HK-2 (cell line): ENCODE data around the gene LTBP1.
"Not testable (repeated sequence)": the region's sequence is repeated elsewhere in the genome, so short reads cannot be mapped to it uniquely, and the experiment has no call there.

Source experiments
- DNase-seq: peaks from one replicate; pipeline ENCODE4 v3.0.0-alpha.2; 2018; ENCODE audit not compliant: unreplicated experiment

The LTBP1 gene, protein sequence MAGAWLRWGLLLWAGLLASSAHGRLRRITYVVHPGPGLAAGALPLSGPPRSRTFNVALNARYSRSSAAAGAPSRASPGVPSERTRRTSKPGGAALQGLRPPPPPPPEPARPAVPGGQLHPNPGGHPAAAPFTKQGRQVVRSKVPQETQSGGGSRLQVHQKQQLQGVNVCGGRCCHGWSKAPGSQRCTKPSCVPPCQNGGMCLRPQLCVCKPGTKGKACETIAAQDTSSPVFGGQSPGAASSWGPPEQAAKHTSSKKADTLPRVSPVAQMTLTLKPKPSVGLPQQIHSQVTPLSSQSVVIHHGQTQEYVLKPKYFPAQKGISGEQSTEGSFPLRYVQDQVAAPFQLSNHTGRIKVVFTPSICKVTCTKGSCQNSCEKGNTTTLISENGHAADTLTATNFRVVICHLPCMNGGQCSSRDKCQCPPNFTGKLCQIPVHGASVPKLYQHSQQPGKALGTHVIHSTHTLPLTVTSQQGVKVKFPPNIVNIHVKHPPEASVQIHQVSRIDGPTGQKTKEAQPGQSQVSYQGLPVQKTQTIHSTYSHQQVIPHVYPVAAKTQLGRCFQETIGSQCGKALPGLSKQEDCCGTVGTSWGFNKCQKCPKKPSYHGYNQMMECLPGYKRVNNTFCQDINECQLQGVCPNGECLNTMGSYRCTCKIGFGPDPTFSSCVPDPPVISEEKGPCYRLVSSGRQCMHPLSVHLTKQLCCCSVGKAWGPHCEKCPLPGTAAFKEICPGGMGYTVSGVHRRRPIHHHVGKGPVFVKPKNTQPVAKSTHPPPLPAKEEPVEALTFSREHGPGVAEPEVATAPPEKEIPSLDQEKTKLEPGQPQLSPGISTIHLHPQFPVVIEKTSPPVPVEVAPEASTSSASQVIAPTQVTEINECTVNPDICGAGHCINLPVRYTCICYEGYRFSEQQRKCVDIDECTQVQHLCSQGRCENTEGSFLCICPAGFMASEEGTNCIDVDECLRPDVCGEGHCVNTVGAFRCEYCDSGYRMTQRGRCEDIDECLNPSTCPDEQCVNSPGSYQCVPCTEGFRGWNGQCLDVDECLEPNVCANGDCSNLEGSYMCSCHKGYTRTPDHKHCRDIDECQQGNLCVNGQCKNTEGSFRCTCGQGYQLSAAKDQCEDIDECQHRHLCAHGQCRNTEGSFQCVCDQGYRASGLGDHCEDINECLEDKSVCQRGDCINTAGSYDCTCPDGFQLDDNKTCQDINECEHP (N-terminal part only)

DNA sequence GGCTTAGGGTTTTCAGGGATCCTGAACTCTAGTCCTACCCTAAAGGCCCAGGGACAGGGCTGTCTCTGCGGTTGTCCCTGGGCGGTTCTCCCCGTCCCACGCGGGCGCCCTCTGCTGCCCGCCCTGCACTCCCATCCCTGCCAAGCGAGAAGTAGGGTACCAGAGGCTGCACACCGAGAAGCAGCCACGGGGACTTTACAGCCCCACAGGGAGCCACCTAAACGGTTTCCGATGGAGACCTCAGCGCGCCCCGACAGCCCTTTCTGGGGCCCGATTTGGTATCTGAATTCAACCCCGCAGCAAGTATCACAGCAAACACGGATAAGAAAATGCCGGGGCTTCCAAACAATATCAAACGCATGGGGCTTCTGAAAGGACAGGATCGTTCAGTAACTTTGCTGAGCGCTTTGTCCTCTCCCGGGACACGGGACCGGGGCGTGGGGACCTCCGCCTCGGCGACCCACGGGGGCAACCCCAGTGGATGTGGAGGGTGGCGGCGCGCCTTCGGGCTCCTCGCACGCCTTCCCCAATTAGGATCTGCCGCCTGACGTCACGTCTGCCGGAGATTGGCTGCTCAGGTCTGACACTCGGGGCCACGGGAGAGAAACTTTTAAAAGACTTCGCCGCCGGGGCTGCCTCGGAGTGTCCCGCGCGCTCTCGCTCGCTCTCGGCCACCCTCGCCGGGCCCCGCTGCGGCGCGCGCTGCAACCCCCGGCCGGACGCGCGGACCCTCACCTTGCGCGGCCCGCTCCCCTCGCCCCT is at the start of gene LTBP1:
TSS of gene LTBP1 (plus strand) at position 640 of the 762 bp plus-strand sequence. CDS start 372 bp downstream, outside the sequence.
- peak; percentile 55 for DNase-seq

- no peak for DNase-seq
Measured at GRCh38 chr2:32900246-32900973, 46.3 kb upstream of the LTBP1 start.

DNA sequence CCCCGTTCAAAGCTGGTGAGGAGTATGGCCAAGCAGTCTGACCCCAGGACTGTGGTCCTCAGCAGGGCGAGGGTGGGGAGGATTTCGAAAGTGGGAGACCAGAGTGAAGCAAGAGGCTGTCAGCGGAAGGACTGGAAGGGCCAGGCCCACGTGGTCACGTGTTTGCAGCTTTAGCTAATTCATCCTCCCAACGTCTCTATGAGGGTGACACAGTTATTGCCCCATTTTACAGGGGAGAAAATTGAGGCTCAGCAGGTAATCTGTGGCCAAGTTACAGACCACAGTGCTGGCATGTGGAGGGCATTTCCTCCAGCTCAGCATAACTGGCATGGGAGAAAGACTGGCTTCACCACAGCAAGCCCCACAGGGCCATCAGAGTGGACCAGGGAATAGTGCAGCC is 45.4 kb upstream of the LTBP1 start:
- no peak for DNase-seq

- no peak for DNase-seq
Measured at GRCh38 chr2:32902174-32902573, 44.6 kb upstream of the LTBP1 start.

- DNase-seq: no peak
Measured at GRCh38 chr2:32902986-32903385, 43.8 kb upstream of the LTBP1 start.

DNA sequence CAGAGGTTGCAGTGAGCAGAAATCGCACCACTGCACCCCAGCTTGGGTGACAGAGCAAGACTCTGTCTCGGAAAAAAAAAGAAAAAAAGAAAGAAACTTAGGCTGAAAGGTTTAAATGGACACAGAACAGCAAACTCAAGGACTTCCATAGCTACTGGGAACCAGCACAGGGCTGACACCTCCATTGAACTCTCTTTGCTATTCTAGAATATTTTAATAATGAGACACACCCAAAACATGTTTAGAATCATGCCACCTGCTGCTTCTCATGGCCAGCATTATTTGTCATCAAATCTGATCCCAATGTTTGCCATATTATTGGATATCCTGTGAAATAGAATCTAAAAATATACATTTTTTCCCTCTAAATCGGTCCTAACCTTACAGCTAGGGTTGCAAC is 42.7 kb upstream of the LTBP1 start:
- no peak for DNase-seq

GRCh38 chr2:32904751-32905150 is 42.0 kb upstream of the LTBP1 start:
- DNase-seq: no peak

DNA sequence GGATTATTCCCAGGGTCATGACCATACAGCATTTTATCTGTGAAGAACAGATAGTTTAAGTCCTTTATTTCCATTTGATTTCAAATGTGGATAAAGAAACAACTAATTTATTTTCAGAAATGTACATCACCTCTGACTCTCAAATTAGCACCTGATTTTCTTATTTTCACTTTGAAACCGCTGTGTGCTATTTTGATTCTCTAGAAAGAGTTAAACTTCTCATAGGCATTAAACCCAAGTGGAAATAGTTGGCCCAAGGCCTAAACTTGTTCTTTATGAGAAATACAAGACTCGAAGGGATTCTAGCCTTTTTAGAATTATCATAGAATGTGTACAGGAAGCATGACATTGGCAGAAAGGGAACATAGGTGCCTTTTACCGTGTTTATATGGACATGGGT is 41.5 kb upstream of the LTBP1 start:
- no peak for DNase-seq

DNA sequence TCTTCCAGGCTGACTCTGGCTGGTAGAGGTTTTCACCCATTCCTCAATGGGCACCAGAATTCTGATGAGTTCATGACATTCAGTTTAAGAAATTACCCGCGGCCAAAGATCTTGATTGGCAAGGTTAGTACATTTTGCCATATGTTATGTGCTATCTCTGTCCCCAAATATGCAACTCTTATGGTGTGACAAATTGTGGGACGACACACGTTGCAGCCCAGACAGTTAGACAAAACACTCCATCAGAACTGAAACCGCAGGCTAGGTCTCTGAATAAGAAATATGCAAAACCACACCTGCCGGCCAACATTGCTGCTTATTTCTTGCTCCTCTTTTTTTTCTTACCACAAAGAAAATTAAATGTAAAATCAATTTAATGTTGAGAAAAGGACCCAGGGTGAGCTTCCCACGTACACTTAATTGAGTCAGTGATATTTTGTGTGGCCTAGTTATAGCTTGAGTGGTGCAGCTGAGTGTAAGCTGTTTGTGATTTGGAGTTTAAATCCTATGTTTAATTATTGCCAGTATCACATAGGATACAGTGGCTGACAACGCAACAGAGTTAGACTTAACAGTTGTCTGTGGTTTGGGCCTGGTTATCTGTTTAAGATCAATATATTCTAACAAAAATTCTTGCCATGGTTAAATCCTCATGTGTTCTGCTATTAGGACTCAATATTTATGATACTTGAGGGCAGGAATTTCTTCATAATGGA is 35.7 kb upstream of the LTBP1 start:
- DNase-seq: no peak

DNA sequence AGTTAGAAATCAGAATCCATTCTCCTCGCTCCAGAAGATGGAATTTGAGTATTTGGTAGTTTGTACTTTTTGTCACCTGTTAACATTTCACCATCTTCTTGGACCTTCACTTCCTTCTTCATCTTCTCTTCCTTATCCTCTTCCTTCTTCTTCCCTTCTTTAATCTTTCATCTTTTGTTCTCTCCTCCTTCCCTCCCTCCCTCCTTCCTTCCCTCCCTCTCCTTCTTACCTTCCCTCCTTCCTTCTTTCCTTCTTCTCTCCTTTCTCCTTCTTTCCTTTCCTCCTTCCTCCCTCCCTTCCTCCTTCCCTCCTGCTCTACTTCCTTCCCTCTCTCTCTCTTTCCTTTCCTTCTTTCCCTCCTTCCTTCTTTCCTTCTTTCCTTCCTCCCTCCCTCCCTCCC is 31.1 kb upstream of the LTBP1 start:
- DNase-seq: no peak

DNA sequence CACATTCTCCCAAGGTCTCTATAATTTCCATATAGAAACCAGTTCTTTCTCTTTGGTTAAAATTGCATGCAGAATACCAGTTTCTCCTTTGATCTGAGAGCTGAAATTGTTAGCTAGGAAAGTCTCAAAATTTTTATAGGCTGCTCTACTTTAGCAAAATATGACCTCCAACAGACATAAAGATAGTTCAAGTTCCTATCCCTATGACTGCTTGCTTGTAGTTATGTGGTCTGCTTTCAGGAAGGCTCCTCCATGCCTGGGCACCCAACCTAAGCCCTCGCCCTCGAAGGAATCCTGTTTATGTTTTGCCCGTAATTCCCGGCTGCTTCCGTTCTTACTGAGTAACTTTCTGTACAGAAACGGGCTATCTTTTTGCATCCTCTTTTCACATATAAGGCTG is 28.0 kb upstream of the LTBP1 start:
- DNase-seq: no peak

GRCh38 chr2:32919901-32920300 is 26.9 kb upstream of the LTBP1 start:
- not testable (repeated sequence) for DNase-seq

DNA sequence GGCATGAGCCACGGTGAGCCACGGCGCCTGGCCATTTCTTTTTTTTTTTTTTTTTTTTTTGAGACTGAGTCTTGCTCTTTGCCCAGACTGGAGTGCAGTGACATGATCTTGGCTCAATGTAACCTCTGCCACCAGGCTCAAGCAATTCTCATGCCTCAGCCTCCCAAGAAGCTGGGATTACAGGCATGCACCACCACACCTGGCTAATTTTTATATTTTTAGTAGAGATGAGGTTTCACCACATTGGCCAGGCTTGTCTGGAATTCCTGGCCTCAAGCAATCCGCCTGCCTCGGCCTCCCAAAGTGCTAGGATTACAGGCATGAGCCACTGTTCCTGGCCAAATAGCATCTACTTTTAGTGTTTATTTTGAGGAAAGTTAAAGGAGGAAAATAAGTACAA is 25.3 kb upstream of the LTBP1 start:
- not testable (repeated sequence) for DNase-seq

GRCh38 chr2:32922501-32922900 is 24.3 kb upstream of the LTBP1 start:
- no peak for DNase-seq

GRCh38 chr2:32923109-32923508 is 23.6 kb upstream of the LTBP1 start:
- DNase-seq: no peak

DNA sequence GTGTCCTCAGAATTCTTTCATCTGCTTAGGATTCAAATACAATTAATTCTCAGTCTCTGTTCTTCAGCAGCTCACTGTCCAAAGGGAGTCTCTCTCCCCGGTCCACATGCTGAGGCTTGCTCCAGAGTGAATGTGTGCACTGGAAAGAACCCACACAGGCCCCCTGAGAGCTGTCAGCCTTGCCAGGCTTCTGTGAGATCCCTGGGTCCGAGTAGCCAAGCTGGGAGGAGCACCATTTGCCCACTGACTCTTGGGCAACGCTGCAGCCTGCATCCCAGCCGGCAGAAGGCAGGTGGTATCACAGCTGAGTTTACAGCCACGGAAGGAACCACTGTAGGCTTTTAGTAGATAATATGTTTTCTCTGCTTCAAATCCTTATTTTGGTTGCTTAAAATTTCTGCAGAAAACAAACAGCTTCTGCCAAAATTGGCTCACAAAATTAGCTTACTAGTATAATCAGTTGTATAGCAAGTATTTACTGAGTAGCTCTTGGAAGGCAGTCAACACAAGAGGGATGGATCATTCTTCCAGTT is 21.4 kb upstream of the LTBP1 start:
- DNase-seq: no peak

- no peak for DNase-seq
Measured at GRCh38 chr2:32925976-32926707, 20.6 kb upstream of the LTBP1 start.

- no peak for DNase-seq
Measured at GRCh38 chr2:32926708-32927084, 20.1 kb upstream of the LTBP1 start.

DNA sequence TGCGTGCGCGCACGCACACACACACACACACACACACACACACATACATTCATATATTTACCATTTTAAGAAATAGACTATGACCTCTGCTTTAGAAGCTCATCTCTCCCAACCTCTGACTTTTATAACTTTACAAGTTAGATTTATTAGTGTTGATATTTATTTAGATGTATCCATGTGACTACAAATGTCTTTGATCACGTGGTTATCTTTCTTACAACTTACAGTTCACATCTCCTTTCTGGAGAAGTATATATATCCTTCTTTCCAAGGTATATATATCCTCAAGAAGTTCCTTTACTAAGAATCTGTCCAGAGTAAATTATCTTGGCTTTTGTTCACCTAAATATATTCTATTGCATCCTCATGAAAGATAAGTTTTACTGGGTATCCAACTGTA is 16.3 kb upstream of the LTBP1 start:
- no peak for DNase-seq
